Ishikawa (cell line): ENCODE measurements around the gene COX19.

ENCODE experiments used
- CEBPB ChIP-seq: IDR thresholded peaks from 2 replicates; pipeline ENCODE4 v1.6.1; 2012
- EP300 ChIP-seq: IDR thresholded peaks from 2 replicates; pipeline ENCODE4 v1.6.1; 2012; ENCODE audit warnings: borderline replicate concordance
- FOXM1 ChIP-seq: IDR thresholded peaks from 2 replicates; pipeline ENCODE4 v1.6.1; 2012; ENCODE audit warnings: low read depth, borderline replicate concordance
- NFIC ChIP-seq: IDR thresholded peaks from 2 replicates; pipeline ENCODE4 v1.6.1; 2012
- RAD21 ChIP-seq: IDR thresholded peaks from 2 replicates; pipeline ENCODE4 v1.6.1; 2012; ENCODE audit warnings: low read depth
- TAF1 ChIP-seq: IDR thresholded peaks from 2 replicates; pipeline ENCODE4 v1.6.1; 2012; ENCODE audit warnings: low read depth, mild to moderate bottlenecking
- YY1 ChIP-seq: IDR thresholded peaks from 2 replicates; pipeline ENCODE4 v1.6.1; 2012; ENCODE audit warnings: low read depth
- TF ChIP-seq, protein P1 (sequence below): IDR thresholded peaks from 2 replicates; pipeline ENCODE4 v1.6.1; 2012; ENCODE audit warnings: low read depth, mild to moderate bottlenecking

GRCh38 chr7:962401-963081, 12.8 kb downstream of the COX19 start:
- no peak for TF ChIP-seq CEBPB
- TF ChIP-seq EP300 = no peak
- no peak for TF ChIP-seq RAD21
- TF ChIP-seq, protein P1, sequence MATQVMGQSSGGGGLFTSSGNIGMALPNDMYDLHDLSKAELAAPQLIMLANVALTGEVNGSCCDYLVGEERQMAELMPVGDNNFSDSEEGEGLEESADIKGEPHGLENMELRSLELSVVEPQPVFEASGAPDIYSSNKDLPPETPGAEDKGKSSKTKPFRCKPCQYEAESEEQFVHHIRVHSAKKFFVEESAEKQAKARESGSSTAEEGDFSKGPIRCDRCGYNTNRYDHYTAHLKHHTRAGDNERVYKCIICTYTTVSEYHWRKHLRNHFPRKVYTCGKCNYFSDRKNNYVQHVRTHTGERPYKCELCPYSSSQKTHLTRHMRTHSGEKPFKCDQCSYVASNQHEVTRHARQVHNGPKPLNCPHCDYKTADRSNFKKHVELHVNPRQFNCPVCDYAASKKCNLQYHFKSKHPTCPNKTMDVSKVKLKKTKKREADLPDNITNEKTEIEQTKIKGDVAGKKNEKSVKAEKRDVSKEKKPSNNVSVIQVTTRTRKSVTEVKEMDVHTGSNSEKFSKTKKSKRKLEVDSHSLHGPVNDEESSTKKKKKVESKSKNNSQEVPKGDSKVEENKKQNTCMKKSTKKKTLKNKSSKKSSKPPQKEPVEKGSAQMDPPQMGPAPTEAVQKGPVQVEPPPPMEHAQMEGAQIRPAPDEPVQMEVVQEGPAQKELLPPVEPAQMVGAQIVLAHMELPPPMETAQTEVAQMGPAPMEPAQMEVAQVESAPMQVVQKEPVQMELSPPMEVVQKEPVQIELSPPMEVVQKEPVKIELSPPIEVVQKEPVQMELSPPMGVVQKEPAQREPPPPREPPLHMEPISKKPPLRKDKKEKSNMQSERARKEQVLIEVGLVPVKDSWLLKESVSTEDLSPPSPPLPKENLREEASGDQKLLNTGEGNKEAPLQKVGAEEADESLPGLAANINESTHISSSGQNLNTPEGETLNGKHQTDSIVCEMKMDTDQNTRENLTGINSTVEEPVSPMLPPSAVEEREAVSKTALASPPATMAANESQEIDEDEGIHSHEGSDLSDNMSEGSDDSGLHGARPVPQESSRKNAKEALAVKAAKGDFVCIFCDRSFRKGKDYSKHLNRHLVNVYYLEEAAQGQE = no peak
- no peak for TF ChIP-seq NFIC
- no peak for TF ChIP-seq TAF1
- TF ChIP-seq YY1 = no peak
- TF ChIP-seq FOXM1 = no peak
